Measurements from ENCODE around the gene TCF7L1. TPM values are rescaled to one million over a fixed set of nuclear protein-coding genes. Genes with fewer than 3 reads are reported as not detected.

Gene TCF7L1
- total and polyA plus RNA-seq, 2 of the 13 experiments (the other 11 are each of a cell fraction or from before 2014, with no cell fraction given) = 0.04 to 0.15 TPM

- TF ChIP-seq, protein P1, sequence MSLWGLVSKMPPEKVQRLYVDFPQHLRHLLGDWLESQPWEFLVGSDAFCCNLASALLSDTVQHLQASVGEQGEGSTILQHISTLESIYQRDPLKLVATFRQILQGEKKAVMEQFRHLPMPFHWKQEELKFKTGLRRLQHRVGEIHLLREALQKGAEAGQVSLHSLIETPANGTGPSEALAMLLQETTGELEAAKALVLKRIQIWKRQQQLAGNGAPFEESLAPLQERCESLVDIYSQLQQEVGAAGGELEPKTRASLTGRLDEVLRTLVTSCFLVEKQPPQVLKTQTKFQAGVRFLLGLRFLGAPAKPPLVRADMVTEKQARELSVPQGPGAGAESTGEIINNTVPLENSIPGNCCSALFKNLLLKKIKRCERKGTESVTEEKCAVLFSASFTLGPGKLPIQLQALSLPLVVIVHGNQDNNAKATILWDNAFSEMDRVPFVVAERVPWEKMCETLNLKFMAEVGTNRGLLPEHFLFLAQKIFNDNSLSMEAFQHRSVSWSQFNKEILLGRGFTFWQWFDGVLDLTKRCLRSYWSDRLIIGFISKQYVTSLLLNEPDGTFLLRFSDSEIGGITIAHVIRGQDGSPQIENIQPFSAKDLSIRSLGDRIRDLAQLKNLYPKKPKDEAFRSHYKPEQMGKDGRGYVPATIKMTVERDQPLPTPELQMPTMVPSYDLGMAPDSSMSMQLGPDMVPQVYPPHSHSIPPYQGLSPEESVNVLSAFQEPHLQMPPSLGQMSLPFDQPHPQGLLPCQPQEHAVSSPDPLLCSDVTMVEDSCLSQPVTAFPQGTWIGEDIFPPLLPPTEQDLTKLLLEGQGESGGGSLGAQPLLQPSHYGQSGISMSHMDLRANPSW (CRISPR knock-in tag; IDR thresholded peaks at IDR 0.05; ENCODE audit: borderline replicate concordance) = no peak
- TF ChIP-seq PHB2 (IDR thresholded peaks at IDR 0.05; ENCODE audit: partially characterized antibody) = no peak
- no peak for TF ChIP-seq ATRX (CRISPR knock-in tag; IDR thresholded peaks at IDR 0.05; ENCODE audit: borderline replicate concordance)
- TF ChIP-seq GFI1 (CRISPR knock-in tag; IDR thresholded peaks at IDR 0.05; ENCODE audit: borderline replicate concordance) = no peak
- no peak for TF ChIP-seq ZNF678 (CRISPR knock-in tag; IDR thresholded peaks at IDR 0.05)
- TF ChIP-seq ZNF576 (CRISPR knock-in tag; IDR thresholded peaks at IDR 0.05) = 0 out of 2 replicates have a peak, but pooled peaks have one; percentile 20
- no peak for TF ChIP-seq CBX2 (IDR thresholded peaks at IDR 0.05; ENCODE audit: low read depth, low read length)
- TF ChIP-seq CBX2 (CRISPR knock-in tag; IDR thresholded peaks at IDR 0.05; ENCODE audit: low read depth) = no peak
- TF ChIP-seq KLF15 (CRISPR knock-in tag; IDR thresholded peaks at IDR 0.05; ENCODE audit: borderline replicate concordance) = 0 out of 2 replicates have a peak, but pooled peaks have one; percentile 60
- TF ChIP-seq ZNF616 (CRISPR knock-in tag; IDR thresholded peaks at IDR 0.05; ENCODE audit: low read depth) = no peak; the same call in 1 of the 2 replicates
- TF ChIP-seq ZNF674 (CRISPR knock-in tag; IDR thresholded peaks at IDR 0.05; ENCODE audit: low read depth) = no peak
- TF ChIP-seq ZNF503 (CRISPR knock-in tag; IDR thresholded peaks at IDR 0.05) = no peak
- peak; percentile 15 for TF ChIP-seq NFAT5 (CRISPR knock-in tag; IDR thresholded peaks at IDR 0.05)
- TF ChIP-seq SRSF9 (IDR thresholded peaks at IDR 0.05; ENCODE audit: borderline replicate concordance, insufficient read depth, low read depth, low read length, poor library complexity, severe bottlenecking) = no peak
- no peak for TF ChIP-seq ZMAT3 (CRISPR knock-in tag; conservative IDR thresholded peaks at IDR 0.05)
- TF ChIP-seq FIP1L1 (IDR thresholded peaks at IDR 0.05; ENCODE audit: borderline replicate concordance, insufficient read depth, low read depth, low read length) = 0 out of 2 replicates have a peak, but pooled peaks have one; percentile 17
- TF ChIP-seq, protein P2, sequence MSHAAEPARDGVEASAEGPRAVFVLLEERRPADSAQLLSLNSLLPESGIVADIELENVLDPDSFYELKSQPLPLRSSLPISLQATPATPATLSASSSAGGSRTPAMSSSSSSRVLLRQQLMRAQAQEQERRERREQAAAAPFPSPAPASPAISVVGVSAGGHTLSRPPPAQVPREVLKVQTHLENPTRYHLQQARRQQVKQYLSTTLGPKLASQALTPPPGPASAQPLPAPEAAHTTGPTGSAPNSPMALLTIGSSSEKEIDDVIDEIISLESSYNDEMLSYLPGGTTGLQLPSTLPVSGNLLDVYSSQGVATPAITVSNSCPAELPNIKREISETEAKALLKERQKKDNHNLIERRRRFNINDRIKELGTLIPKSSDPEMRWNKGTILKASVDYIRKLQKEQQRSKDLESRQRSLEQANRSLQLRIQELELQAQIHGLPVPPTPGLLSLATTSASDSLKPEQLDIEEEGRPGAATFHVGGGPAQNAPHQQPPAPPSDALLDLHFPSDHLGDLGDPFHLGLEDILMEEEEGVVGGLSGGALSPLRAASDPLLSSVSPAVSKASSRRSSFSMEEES (CRISPR knock-in tag; IDR thresholded peaks at IDR 0.05) = no peak
- TF ChIP-seq NFKBIZ (CRISPR knock-in tag; IDR thresholded peaks at IDR 0.05) = no peak
Measured at GRCh38 chr2:85355073-85355410, 221.8 kb downstream of the TCF7L1 start (continued).

Data from HepG2 (cell line).